Fibroblast of villous mesenchyme (primary cell): ENCODE results near the gene RETN. TPM values are rescaled to one million over a fixed set of nuclear protein-coding genes. Genes with fewer than 3 reads are reported as not detected.

Source experiments
- DNase-seq: peaks from one replicate; pipeline ENCODE4 v3.0.0-alpha.2; 2010; ENCODE audit warnings: low read depth
- H3K4me3 ChIP-seq: 2 replicates; pipeline ENCODE4 v1.5.1; 2011; ENCODE audit warnings: low read depth, mild to moderate bottlenecking, low read length
- CTCF ChIP-seq: IDR thresholded peaks from 2 replicates; pipeline ENCODE4 v1.5.1; 2012; ENCODE audit warnings: low read depth, mild to moderate bottlenecking, low read length; ENCODE audit not compliant: insufficient read depth
- total RNA-seq: library from RNA; depleted of rRNA; stranded (reverse); fragments of >200 nt; gene quantifications from 2 replicates; pipeline ENCODE4 v1.2.3, GENCODE V29; 2012

The RETN gene
- total RNA-seq, 1 donor, result not detected

DNA sequence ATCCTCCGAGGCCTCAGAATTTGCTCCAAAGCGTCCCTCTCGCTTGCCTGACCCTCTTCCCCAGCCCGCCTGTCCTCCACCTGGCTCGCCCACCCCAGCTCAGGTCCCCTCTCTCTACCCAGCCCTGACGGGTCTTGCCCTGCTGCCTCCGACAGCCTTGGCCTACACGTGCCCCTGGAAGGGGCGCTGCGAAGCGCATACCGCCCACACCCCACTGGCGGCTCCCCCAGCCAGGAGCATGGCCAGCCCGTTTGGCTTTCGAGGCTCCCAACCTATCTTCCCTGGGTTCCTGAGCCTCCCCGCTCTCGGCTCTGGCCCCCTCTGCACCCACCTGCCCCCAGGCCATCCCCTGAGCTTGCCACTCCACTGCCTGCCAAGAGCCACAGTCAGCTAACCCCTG is 44.0 kb upstream of the RETN start:
- no peak for TF ChIP-seq CTCF
- no peak overlapping the region for H3K4me3 ChIP-seq
- DNase-seq, result no peak

- no peak for DNase-seq
- TF ChIP-seq CTCF, result no peak
- H3K4me3 ChIP-seq, result no peak overlapping the region
Measured at GRCh38 chr19:7625763-7626372, 43.0 kb upstream of the RETN start.

DNA sequence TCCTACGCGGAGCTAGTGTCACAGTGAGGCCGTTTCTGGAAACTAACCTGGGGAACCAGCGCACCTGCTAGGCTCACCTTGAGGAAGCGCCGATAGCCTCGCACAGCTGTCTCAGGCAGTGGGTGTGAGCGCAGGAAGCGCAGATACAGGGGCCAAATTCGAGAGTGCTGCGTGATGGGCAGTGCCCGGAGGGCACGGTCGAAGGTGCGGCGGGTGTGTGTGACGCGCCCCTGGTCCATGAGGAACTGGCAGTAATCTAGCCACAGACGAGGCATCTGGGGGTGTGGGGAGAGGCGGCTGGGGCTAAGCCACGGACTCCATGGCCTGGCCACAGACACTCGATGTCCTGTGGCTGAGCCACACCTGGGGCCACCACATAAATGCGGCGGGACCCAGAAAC is 41.7 kb upstream of the RETN start:
- no peak for TF ChIP-seq CTCF
- no peak overlapping the region for H3K4me3 ChIP-seq
- no peak for DNase-seq

GRCh38 chr19:7628589-7629311 is 40.1 kb upstream of the RETN start:
- DNase-seq, result no peak

DNA sequence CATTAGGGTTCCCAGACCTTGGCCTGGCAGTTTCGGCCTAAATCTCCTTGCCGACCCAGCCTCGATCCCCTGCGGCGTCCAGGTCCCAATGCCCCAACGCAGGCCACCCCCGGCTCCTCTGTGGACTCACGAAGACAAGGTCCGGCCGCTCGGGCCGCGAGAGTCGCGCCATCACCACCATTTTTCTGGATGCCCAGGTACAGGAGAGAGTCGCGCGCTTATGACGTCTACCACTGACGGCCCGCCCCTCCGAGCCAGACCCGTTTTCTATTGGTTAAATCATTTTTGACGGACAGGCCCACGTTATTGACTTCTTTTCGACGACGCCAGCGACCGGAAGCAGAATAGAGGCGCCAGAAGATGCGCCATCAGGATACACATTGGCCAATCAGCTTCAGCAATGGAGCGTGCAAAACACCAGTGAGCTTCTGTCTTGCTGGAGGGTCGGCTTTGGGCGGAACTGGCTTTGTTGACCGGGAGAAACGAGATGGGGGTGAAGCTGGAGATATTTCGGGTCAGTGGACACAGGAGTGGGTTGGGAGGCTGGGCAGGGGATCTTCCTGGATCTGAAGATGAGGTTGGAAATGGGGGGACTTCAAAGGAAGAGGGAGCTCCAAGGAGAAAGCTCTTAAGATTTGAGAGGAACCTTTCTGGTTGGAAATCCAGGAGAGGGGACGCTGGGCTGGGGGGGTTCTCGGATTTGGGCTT is 39.3 kb upstream of the RETN start, which contains the start of the genes PET100 and XAB2:
TSS of gene PET100 (plus strand) at position 447 of the 708 bp plus-strand sequence. CDS start at position 488, 41 bp downstream.
TSS of gene XAB2 (minus strand) at position 199 of the 708 bp plus-strand sequence. CDS start at position 181, 18 bp downstream.
- TF ChIP-seq CTCF, result no peak
- peak; percentile 99 for DNase-seq
- H3K4me3 ChIP-seq, result peak within 1 kb of the TSS; percentile 100

More at GRCh38 chr19:7628589-7629311, 40.1 kb upstream of the RETN start:
- peak overlapping the region; percentile 100 for H3K4me3 ChIP-seq
- TF ChIP-seq CTCF, result no peak

DNA sequence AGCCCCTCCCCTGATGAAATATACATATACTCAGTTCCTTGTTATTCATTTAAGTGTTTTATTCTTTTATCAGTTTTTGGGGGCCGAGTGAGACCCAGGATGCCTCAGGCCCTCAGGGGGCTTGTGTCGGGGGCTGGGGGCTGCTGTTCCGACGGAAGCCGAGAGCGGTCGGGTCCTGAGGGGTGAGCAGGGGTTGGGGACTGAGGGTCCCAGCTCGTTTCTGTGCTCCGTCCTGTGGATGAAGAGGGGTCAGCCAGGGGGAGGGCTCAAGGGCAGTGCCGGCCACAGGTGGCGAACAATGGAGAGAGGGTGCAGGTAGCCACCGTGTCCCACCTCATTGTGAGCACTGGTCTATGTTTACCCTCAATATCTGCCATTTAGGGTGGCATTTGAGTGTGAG is 37.3 kb upstream of the RETN start:
- DNase-seq, result no peak
- H3K4me3 ChIP-seq, result no peak overlapping the region
- no peak for TF ChIP-seq CTCF
